Calu3 (cell line): ENCODE results near the gene FAM20C. TPM values are rescaled to one million over a fixed set of nuclear protein-coding genes. Genes with fewer than 3 reads are reported as not detected.

Experiments used
- BruUV-seq: library from RNA; stranded (reverse); fragments of 400-500 nt; replicated peaks from 2 replicates; lab custom pipeline; 2021; lab: Mats Ljungman, UMichigan
- CTCF ChIA-PET: fragments of 300-600 bp; sonication (Branson Sonifier 250); formaldehyde crosslinking; loops from one replicate; lab custom pipeline; 2022; ENCODE audit warnings: antibody characterized with exemption; lab: Charles Lee
- DNase-seq: peaks from one replicate; pipeline ENCODE4 v3.0.0; 2022
- H3K27ac Mint-ChIP-seq: one replicate; pipeline ENCODE4 v1.8.0; 2022; ENCODE audit warnings: mixed read lengths; ENCODE audit not compliant: unreplicated experiment
- H3K27me3 Mint-ChIP-seq: one replicate; pipeline ENCODE4 v1.8.0; 2022; ENCODE audit warnings: mixed read lengths; ENCODE audit not compliant: unreplicated experiment
- H3K36me3 Mint-ChIP-seq: one replicate; pipeline ENCODE4 v1.8.0; 2022; ENCODE audit warnings: mild to moderate bottlenecking, moderate library complexity, mixed read lengths; ENCODE audit not compliant: insufficient read depth, unreplicated experiment
- H3K4me1 Mint-ChIP-seq: one replicate; pipeline ENCODE4 v1.8.0; 2022; ENCODE audit warnings: mild to moderate bottlenecking, low read depth, mixed read lengths; ENCODE audit not compliant: unreplicated experiment
- H3K4me3 Mint-ChIP-seq: one replicate; pipeline ENCODE4 v1.8.0; 2022; ENCODE audit warnings: mild to moderate bottlenecking, low read depth, moderate library complexity, mixed read lengths; ENCODE audit not compliant: unreplicated experiment
- H3K9me3 Mint-ChIP-seq: one replicate; pipeline ENCODE4 v1.8.0; 2022; ENCODE audit warnings: low read depth, mixed read lengths; ENCODE audit not compliant: unreplicated experiment
- CTCF ChIP-seq: fragments of 200-600 bp; IDR thresholded peaks from one replicate; pipeline ENCODE4 v1.8.0; 2022; ENCODE audit warnings: antibody characterized with exemption; ENCODE audit not compliant: unreplicated experiment
- intact Hi-C: fragments of 100-400 bp; cut with micrococcal nuclease; formaldehyde crosslinking; loops from one replicate; pipeline ENCODE4 v1.10.0; 2022; ENCODE audit not compliant: unreplicated experiment
- total RNA-seq: library from RNA; stranded (reverse); gene quantifications from 2 replicates; pipeline ENCODE4 v1.2.3, GENCODE V29; 2022

The FAM20C gene
- total RNA-seq, 1 experiment from 2014 or later = 9.1 TPM

- no TSS peak for BruUV-seq
- no peak for TF ChIP-seq CTCF
- H3K4me3 Mint-ChIP-seq = no peak overlapping the region
- DNase-seq = no peak
- no peaks in the 10 kb centered on the region for H3K4me1 Mint-ChIP-seq
- peaks cover 11% of the 10 kb centered on the region for H3K36me3 Mint-ChIP-seq
- no peaks in the 10 kb centered on the region for H3K9me3 Mint-ChIP-seq
- peaks cover 43% of the 10 kb centered on the region for H3K27me3 Mint-ChIP-seq
- H3K27ac Mint-ChIP-seq = no peak overlapping the region
- CTCF ChIA-PET = no interaction called here
- intact Hi-C loops = no loop called here
These were observed 38.1 kb upstream of the FAM20C start for GRCh38 chr7:154096-154799.

- Mint-ChIP-seq H3K4me3 (no peak overlapping the region), H3K4me1 (no peaks in the 10 kb centered on the region), H3K27ac (no peak overlapping the region), H3K27me3 (peaks cover 55% of the 10 kb centered on the region), H3K36me3 (no peaks in the 10 kb centered on the region), H3K9me3 (no peaks in the 10 kb centered on the region)
- no peak for DNase-seq
- CTCF ChIA-PET = no interaction called here
- intact Hi-C loops = no loop called here
- BruUV-seq = no TSS peak
- TF ChIP-seq CTCF = no peak
These were observed 36.9 kb upstream of the FAM20C start for GRCh38 chr7:155469-155900.

- intact Hi-C loops = no loop called here
- CTCF ChIA-PET = no interaction called here
- TF ChIP-seq CTCF = no peak
- DNase-seq = no peak
- no TSS peak for BruUV-seq
- Mint-ChIP-seq H3K9me3 (no peaks in the 10 kb centered on the region), H3K27me3 (peaks cover 64% of the 10 kb centered on the region), H3K4me3 (no peak overlapping the region), H3K36me3 (peaks cover 4% of the 10 kb centered on the region), H3K4me1 (no peaks in the 10 kb centered on the region), H3K27ac (no peak overlapping the region)
These were observed 36.0 kb upstream of the FAM20C start for GRCh38 chr7:156111-157007.

GRCh38 chr7:157008-157310, 35.4 kb upstream of the FAM20C start:
- no peak overlapping the region for H3K4me3 Mint-ChIP-seq
- TF ChIP-seq CTCF = no peak
- no peak overlapping the region for H3K27ac Mint-ChIP-seq
- H3K9me3 Mint-ChIP-seq = no peaks in the 10 kb centered on the region
- intact Hi-C loops = no loop called here
- DNase-seq = no peak
- BruUV-seq = no TSS peak
- CTCF ChIA-PET = no interaction called here
- peaks cover 4% of the 10 kb centered on the region for H3K36me3 Mint-ChIP-seq
- H3K27me3 Mint-ChIP-seq = peaks cover 70% of the 10 kb centered on the region
- H3K4me1 Mint-ChIP-seq = no peaks in the 10 kb centered on the region
